A549 (cell line): ENCODE data around the gene HINT2. TPM values are rescaled to one million over a fixed set of nuclear protein-coding genes. Genes with fewer than 3 reads are reported as not detected.
A peak's percentile ranks its signal among the peaks of the same experiment; 100 is the strongest.

ENCODE experiments used
- ATAC-seq, 2 experiments: fragments of 200-7000 bp in 1 of 2; fragments of >200 bp in 1 of 2; cut with Nextera tagmentation in 1 of 2; cut with Tn5 transposase in 1 of 2; 3 replicates each; pipeline versions ENCODE4 v1.8.0 to v1.9.1; 2018 to 2020; ENCODE audit warnings: mild to moderate bottlenecking in 1 of 2, moderate library complexity in 1 of 2
- CTCF ChIA-PET: fragments of 300-600 bp; sonication (Branson Sonifier 250); formaldehyde crosslinking; extraction: SDS; loops from one replicate; lab custom pipeline; 2021; ENCODE audit warnings: antibody characterized with exemption, inconsistent platforms; lab: Yijun Ruan, JAX
- POLR2A ChIA-PET: fragments of 350-600 bp; formaldehyde crosslinking; extraction: SDS; loops from one replicate; lab custom pipeline; 2021; ENCODE audit warnings: antibody characterized with exemption, inconsistent platforms; lab: Yijun Ruan, JAX
- DNase-seq, 2 experiments: peaks; one replicate each; pipeline versions ENCODE4 v3.0.0 to v3.0.0-alpha.2; 2011 to 2016; ENCODE audit warnings: low read depth in 1 of 2, low spot score in 1 of 2
- FAIRE-seq: peaks from 2 replicates; lab custom pipeline; 2011; peaks lifted over from hg19 to GRCh38; lab: Jason Lieb, UNC
- H3K27ac ChIP-seq, 2 experiments: fragments of >200 bp; sonication (Bioruptor Twin); formaldehyde crosslinking; 3 replicates each; pipeline ENCODE4 v1.5.1; 2016 to 2017
- H3K4me1 ChIP-seq: fragments of >200 bp; sonication (Bioruptor Twin); formaldehyde crosslinking; 3 replicates; pipeline ENCODE4 v1.6.1; 2016
- H3K4me2 ChIP-seq: fragments of >200 bp; sonication (Bioruptor Twin); formaldehyde crosslinking; 3 replicates; pipeline ENCODE4 v1.6.1; 2016
- H3K4me3 ChIP-seq: fragments of >200 bp; sonication (Bioruptor Twin); formaldehyde crosslinking; 3 replicates; pipeline ENCODE4 v1.5.1; 2016
- H3K9me3 ChIP-seq: fragments of >200 bp; sonication (Bioruptor Twin); formaldehyde crosslinking; 3 replicates; pipeline ENCODE4 v1.6.1; 2016
- BHLHE40 ChIP-seq: IDR thresholded peaks from 2 replicates; pipeline ENCODE4 v1.6.1; 2012; ENCODE audit warnings: low read depth, low read length, inconsistent platforms
- CBX2 ChIP-seq: fragments of 200-600 bp; sonication (generic); IDR thresholded peaks from 2 replicates; pipeline ENCODE4 v1.6.1; 2016; ENCODE audit warnings: low read depth, mild to moderate bottlenecking, borderline replicate concordance
- CBX8 ChIP-seq: fragments of 200-600 bp; sonication (generic); IDR thresholded peaks from 2 replicates; pipeline ENCODE4 v1.6.1; 2016
- CEBPB ChIP-seq, 2 experiments: fragments of >200 bp in 1 of 2; sonication (Bioruptor Twin) in 1 of 2; formaldehyde crosslinking in 1 of 2; IDR thresholded peaks; 2 replicates each; pipeline ENCODE4 v1.6.1; 2012 to 2016
- EHF ChIP-seq: fragments of 250-450 bp; sonication (Bioruptor Pico); IDR thresholded peaks from 2 replicates; pipeline ENCODE4 v1.5.0; 2020; ENCODE audit warnings: mild to moderate bottlenecking
- EHMT2 ChIP-seq: fragments of 200-600 bp; sonication (generic); IDR thresholded peaks from 2 replicates; pipeline ENCODE4 v1.6.1; 2016; ENCODE audit warnings: antibody characterized with exemption, low read depth, mild to moderate bottlenecking, moderate library complexity
- ELK1 ChIP-seq: fragments of 150-350 bp; IDR thresholded peaks from 2 replicates; pipeline ENCODE4 v1.6.1; 2014; ENCODE audit warnings: low read depth, mild to moderate bottlenecking, low read length
- ESRRA ChIP-seq: fragments of 150-350 bp; IDR thresholded peaks from 2 replicates; pipeline ENCODE4 v1.6.1; 2014; ENCODE audit warnings: mild to moderate bottlenecking, low read length, borderline replicate concordance
- FOSB ChIP-seq: fragments of 250-450 bp; sonication (Bioruptor Pico); IDR thresholded peaks from 2 replicates; pipeline ENCODE4 v1.5.0; 2020; ENCODE audit warnings: mild to moderate bottlenecking, moderate library complexity
- FOSL2 ChIP-seq, 2 experiments: fragments of 450-650 bp in 1 of 2; fragments of >200 bp in 1 of 2; sonication (Bioruptor Twin) in 1 of 2; formaldehyde crosslinking; IDR thresholded peaks; 2 replicates each; pipeline versions ENCODE4 v1.5.0 to v1.6.1; 2016 to 2020; ENCODE audit warnings: mild to moderate bottlenecking in 1 of 2, moderate library complexity in 1 of 2
- FOXS1 ChIP-seq: fragments of 250-450 bp; sonication (Bioruptor Pico); IDR thresholded peaks from 2 replicates; pipeline ENCODE4 v1.5.0; 2020; ENCODE audit warnings: mild to moderate bottlenecking, moderate library complexity
- HES2 ChIP-seq: fragments of >200 bp; sonication (Bioruptor Twin); formaldehyde crosslinking; IDR thresholded peaks from 2 replicates; pipeline ENCODE4 v1.6.1; 2016
- HOXB13 ChIP-seq: fragments of 250-450 bp; sonication (Bioruptor Pico); IDR thresholded peaks from 2 replicates; pipeline ENCODE4 v1.5.0; 2020; ENCODE audit warnings: low read depth, mild to moderate bottlenecking, moderate library complexity
- KDM1A ChIP-seq: fragments of 200-600 bp; sonication (generic); IDR thresholded peaks from 2 replicates; pipeline ENCODE4 v1.6.1; 2016; ENCODE audit warnings: low read depth, mild to moderate bottlenecking
- MAZ ChIP-seq: fragments of 150-350 bp; IDR thresholded peaks from 2 replicates; pipeline ENCODE4 v1.6.1; 2014; ENCODE audit warnings: antibody characterized with exemption, low read depth, low read length, borderline replicate concordance
- NFE2L2 ChIP-seq: fragments of 150-350 bp; conservative IDR thresholded peaks from 2 replicates; pipeline ENCODE4 v1.6.1; 2014; ENCODE audit warnings: low read length
- NPAS2 ChIP-seq: fragments of 250-450 bp; sonication (Bioruptor Pico); IDR thresholded peaks from 2 replicates; pipeline ENCODE4 v1.8.0; 2022; ENCODE audit warnings: mild to moderate bottlenecking, moderate library complexity, borderline replicate concordance
- PBX3 ChIP-seq: IDR thresholded peaks from 2 replicates; pipeline ENCODE4 v1.6.1; 2012
- PHF8 ChIP-seq: fragments of 200-600 bp; sonication (generic); IDR thresholded peaks from 2 replicates; pipeline ENCODE4 v1.6.1; 2016; ENCODE audit warnings: low read depth, mild to moderate bottlenecking, antibody characterized with exemption, moderate library complexity, borderline replicate concordance
- POLR2A ChIP-seq: IDR thresholded peaks from 2 replicates; pipeline ENCODE4 v1.6.1; 2012; ENCODE audit warnings: mild to moderate bottlenecking, low read length
- POLR2AphosphoS2 ChIP-seq: conservative IDR thresholded peaks from 2 replicates; pipeline ENCODE4 v1.6.1; 2012; ENCODE audit warnings: low read length, improper control_type of control experiment, inconsistent platforms
- RAD21 ChIP-seq, 2 experiments: fragments of >200 bp in 1 of 2; sonication (Bioruptor Twin) in 1 of 2; formaldehyde crosslinking in 1 of 2; IDR thresholded peaks in 1 of 2; conservative IDR thresholded peaks in 1 of 2; 2 replicates in 1 of 2; 3 replicates in 1 of 2; pipeline ENCODE4 v1.6.1; 2012 to 2018; ENCODE audit warnings: inconsistent platforms in 1 of 2
- RCOR1 ChIP-seq: fragments of 150-350 bp; IDR thresholded peaks from 2 replicates; pipeline ENCODE4 v1.6.1; 2014; ENCODE audit warnings: antibody characterized with exemption, low read length, low read depth
- REST ChIP-seq: fragments of 200-600 bp; sonication (generic); IDR thresholded peaks from 2 replicates; pipeline ENCODE4 v1.6.1; 2016; ENCODE audit warnings: antibody characterized with exemption, mild to moderate bottlenecking, moderate library complexity
- SMC3 ChIP-seq: fragments of >200 bp; sonication (Bioruptor Twin); formaldehyde crosslinking; IDR thresholded peaks from 3 replicates; pipeline ENCODE4 v1.6.1; 2018; ENCODE audit warnings: inconsistent platforms
- TFCP2L1 ChIP-seq: fragments of 250-450 bp; sonication (Bioruptor Pico); IDR thresholded peaks from 2 replicates; pipeline ENCODE4 v1.5.0; 2021; ENCODE audit warnings: mild to moderate bottlenecking
- TP53 ChIP-seq: fragments of 250-450 bp; sonication (Bioruptor Pico); IDR thresholded peaks from 2 replicates; pipeline ENCODE4 v1.5.0; 2021; ENCODE audit warnings: mild to moderate bottlenecking, moderate library complexity
- ZC3H11A ChIP-seq: fragments of 450-650 bp; IDR thresholded peaks from 2 replicates; pipeline ENCODE4 v1.6.1; 2014; ENCODE audit warnings: antibody characterized with exemption, mild to moderate bottlenecking
- WGBS: methylation state at CpG from one replicate; pipeline ENCODE4 v1.1.6; 2017; ENCODE audit errors: missing lambda C conversion rate; 5-methylcytosine and 5-hydroxymethylcytosine counted together
- polyA minus RNA-seq: library from RNA; depleted of rRNA, polyadenylated mRNA; stranded (reverse); fragments of >200 nt; gene quantifications from 2 replicates; pipeline ENCODE4 v1.2.3, GENCODE V29; 2011; rRNA and poly(A)+ RNA removed
- polyA plus RNA-seq, 4 experiments: library from polyadenylated mRNA; depleted of rRNA in 3 of 4; stranded (reverse); fragments of >200 nt; fragmentation: RNase III in 1 of 4; extraction: RNeasy Plus Mini Kit Qiagen cat#74134 plus additional on column Dnase treatment in 1 of 4; gene quantifications; 2 replicates in 3 of 4; 3 replicates in 1 of 4; pipeline ENCODE4 v1.2.3, GENCODE V29; 2011 to 2017
- TF ChIP-seq, protein P1 (sequence below): fragments of 250-450 bp; sonication (Bioruptor Pico); IDR thresholded peaks from 2 replicates; pipeline ENCODE4 v1.5.0; 2020; ENCODE audit warnings: low read depth, mild to moderate bottlenecking, moderate library complexity
- TF ChIP-seq, protein P2 (sequence below): fragments of 250-450 bp; sonication (Bioruptor Pico); IDR thresholded peaks from 2 replicates; pipeline ENCODE4 v1.5.0; 2021; ENCODE audit warnings: mild to moderate bottlenecking, moderate library complexity, borderline replicate concordance

Gene HINT2
- polyA plus RNA-seq (2011; rRNA removed), result 46.9 and 47.3 TPM in 2 replicates
- polyA plus RNA-seq (2012; cell fraction: cytosol; rRNA removed), result 97.0 and 97.6 TPM in 2 replicates
- 53.7 and 70.8 TPM in 2 replicates for polyA plus RNA-seq (2012; cell fraction: nucleus; rRNA removed)
- 59.0 to 69.2 TPM (median 68.5 TPM) in 3 replicates for polyA plus RNA-seq (2017; fragmentation: RNase III; extraction: RNeasy Plus Mini Kit Qiagen cat#74134 plus additional on column Dnase treatment)
- polyA minus RNA-seq, result 9.7 and 15.6 TPM in 2 replicates

DNA sequence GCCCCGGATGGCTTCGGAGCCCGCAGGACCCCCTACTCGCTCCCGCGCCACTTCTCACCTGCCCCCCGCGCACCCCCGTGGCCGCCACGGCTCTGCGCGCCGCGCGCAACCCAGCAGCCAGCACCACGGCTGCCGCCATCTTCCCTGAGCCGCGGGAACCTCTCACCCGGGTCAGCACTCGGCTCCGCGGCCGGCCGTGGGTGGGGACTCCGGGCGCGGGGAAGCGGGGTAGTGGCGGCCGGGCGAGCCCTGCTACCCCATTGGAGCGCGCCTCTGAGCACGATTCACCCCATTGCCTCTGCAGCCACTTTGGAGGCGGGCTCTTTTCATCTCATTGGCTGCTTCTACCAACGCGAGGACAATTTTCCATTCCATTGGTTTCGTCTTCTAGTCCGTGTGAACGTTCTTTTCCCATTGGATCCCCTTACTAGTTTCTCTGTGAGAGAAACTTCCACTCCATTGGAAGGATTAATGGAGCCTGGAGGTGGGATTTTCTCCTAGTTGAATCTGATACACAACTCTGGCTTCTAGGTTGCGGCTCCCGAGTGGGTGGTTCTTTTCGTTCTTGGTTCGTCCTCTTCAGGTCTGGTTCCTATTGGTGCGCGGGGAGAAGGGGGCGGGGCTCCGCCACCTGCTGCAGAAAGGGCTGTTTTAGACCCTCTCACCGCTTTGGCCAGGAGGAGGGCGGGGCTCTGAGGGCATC is at the start of gene HINT2:
Gene HINT2, minus strand, starts transcription at position 202 of the 703 bp plus-strand sequence. Its CDS starts 63 bp downstream, at position 139.
- H3K4me2 ChIP-seq, result peak within 1 kb of the TSS; percentile 92
- ATAC-seq (peak; percentile 86 to 92), DNase-seq (peak; percentile 98), FAIRE-seq (peak; percentile 77)
- under 1% methylated on average over 20 of the region's 52 CpGs for WGBS
- peak within 1 kb of the TSS; percentile 73 for H3K4me3 ChIP-seq
- ChIA-PET POLR2A (interaction anchor here (0.7 to 1.6 kb wide), 12 partner anchors 11 to 376 kb away, joined by 3 to 7 read pairs (median 4); partner anchors contain the start of genes CLTA, FAM221B, GBA2 and RGP1), CTCF (interaction anchor here (0.7 to 7.2 kb wide), 22 partner anchors 7 to 140 kb away, joined by 3 to 68 read pairs (median 5); partner anchors contain the start of genes FAM221B, NPR2 and TMEM8B)
- peak within 1 kb of the TSS; percentile 94 to 96 for H3K27ac ChIP-seq
- peaks cover 21% of the 10 kb centered on the region for H3K4me1 ChIP-seq
- H3K9me3 ChIP-seq, result no peaks in the 10 kb centered on the region
- TF ChIP-seq ESRRA, result no peak
- TF ChIP-seq, protein P1, sequence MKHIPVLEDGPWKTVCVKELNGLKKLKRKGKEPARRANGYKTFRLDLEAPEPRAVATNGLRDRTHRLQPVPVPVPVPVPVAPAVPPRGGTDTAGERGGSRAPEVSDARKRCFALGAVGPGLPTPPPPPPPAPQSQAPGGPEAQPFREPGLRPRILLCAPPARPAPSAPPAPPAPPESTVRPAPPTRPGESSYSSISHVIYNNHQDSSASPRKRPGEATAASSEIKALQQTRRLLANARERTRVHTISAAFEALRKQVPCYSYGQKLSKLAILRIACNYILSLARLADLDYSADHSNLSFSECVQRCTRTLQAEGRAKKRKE (CRISPR knock-in tag), result no peak
- TF ChIP-seq FOSL2 (IDR thresholded peaks at IDR 0.05), result no peak
- TF ChIP-seq FOSL2 (CRISPR knock-in tag; IDR thresholded peaks at IDR 0.05), result no peak
- no peak for TF ChIP-seq TP53
- TF ChIP-seq ELK1, result no peak
- no peak for TF ChIP-seq FOXS1
- no peak for TF ChIP-seq FOSB
- TF ChIP-seq PBX3, result peak; percentile 69; the same call in 1 of the 2 replicates
- TF ChIP-seq EHF, result no peak
- TF ChIP-seq POLR2AphosphoS2, result no peak
- TF ChIP-seq REST, result no peak
- peak; percentile 71; the same call in 1 of the 2 replicates for TF ChIP-seq PHF8
- TF ChIP-seq TFCP2L1, result peak; percentile 8; the same call in 1 of the 2 replicates
- TF ChIP-seq SMC3, result no peak
- TF ChIP-seq MAZ, result no peak
- TF ChIP-seq POLR2A, result peak; percentile 88
- TF ChIP-seq, protein P2, sequence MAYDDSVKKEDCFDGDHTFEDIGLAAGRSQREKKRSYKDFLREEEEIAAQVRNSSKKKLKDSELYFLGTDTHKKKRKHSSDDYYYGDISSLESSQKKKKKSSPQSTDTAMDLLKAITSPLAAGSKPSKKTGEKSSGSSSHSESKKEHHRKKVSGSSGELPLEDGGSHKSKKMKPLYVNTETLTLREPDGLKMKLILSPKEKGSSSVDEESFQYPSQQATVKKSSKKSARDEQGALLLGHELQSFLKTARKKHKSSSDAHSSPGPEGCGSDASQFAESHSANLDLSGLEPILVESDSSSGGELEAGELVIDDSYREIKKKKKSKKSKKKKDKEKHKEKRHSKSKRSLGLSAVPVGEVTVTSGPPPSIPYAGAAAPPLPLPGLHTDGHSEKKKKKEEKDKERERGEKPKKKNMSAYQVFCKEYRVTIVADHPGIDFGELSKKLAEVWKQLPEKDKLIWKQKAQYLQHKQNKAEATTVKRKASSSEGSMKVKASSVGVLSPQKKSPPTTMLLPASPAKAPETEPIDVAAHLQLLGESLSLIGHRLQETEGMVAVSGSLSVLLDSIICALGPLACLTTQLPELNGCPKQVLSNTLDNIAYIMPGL (CRISPR knock-in tag), result peak; percentile 52; the same call in 1 of the 2 replicates
- TF ChIP-seq NFE2L2, result no peak
- TF ChIP-seq CBX2, result no peak
- TF ChIP-seq ZC3H11A, result no peak
- 0 out of 5 replicates have a peak, but pooled peaks of 1 of the 2 experiments have one; percentile 2 for TF ChIP-seq RAD21 (conservative IDR thresholded peaks at IDR 0.05 in 1 of 2, IDR thresholded peaks at IDR 0.05 in 1 of 2)
- peak; percentile 36; the same call in 1 of the 2 replicates for TF ChIP-seq HOXB13
- TF ChIP-seq HES2, result no peak
- TF ChIP-seq CEBPB (IDR thresholded peaks at IDR 0.05), result no peak
- TF ChIP-seq CBX8, result no peak
- TF ChIP-seq NPAS2 (CRISPR knock-in tag), result no peak
- TF ChIP-seq EHMT2, result no peak
- no peak for TF ChIP-seq KDM1A
- no peak for TF ChIP-seq BHLHE40
- no peak for TF ChIP-seq RCOR1
